ENCODE measurements around the gene SYCE3. TPM values are rescaled to one million over a fixed set of nuclear protein-coding genes. Genes with fewer than 3 reads are reported as not detected.

Gene SYCE3
- total and polyA plus RNA-seq, 9 of the 15 experiments (the other 6 are each of a cell fraction or from before 2014, with no cell fraction given): 0.56 TPM; not detected in 8

GRCh38 chr22:50599816-50600455 is 37.2 kb upstream of the SYCE3 start (continued):
- TF ChIP-seq BRD9 (IDR thresholded peaks at IDR 0.05; ENCODE audit: low read depth, partially characterized antibody) (no peak), TFE3 (CRISPR knock-in tag; IDR thresholded peaks at IDR 0.05) (no peak), TAF7 (tag; IDR thresholded peaks at IDR 0.05) (no peak), C11orf30 (IDR thresholded peaks at IDR 0.05; ENCODE audit: low read depth) (no peak), ZHX1 (conservative IDR thresholded peaks at IDR 0.05; ENCODE audit: low read length) (no peak), ZNF609 (CRISPR knock-in tag; IDR thresholded peaks at IDR 0.05; ENCODE audit: borderline replicate concordance) (peak; percentile 91; the same call in 1 of the 2 replicates), MECOM (CRISPR knock-in tag; IDR thresholded peaks at IDR 0.05) (0 out of 2 replicates have a peak, but pooled peaks have one; percentile 31), COPS2 (conservative IDR thresholded peaks at IDR 0.05) (no peak), FOXA1 (IDR thresholded peaks at IDR 0.05; ENCODE audit: borderline replicate concordance) (no peak), ZBTB49 (CRISPR knock-in tag; IDR thresholded peaks at IDR 0.05; ENCODE audit: borderline replicate concordance) (peak; percentile 94; the same call in 1 of the 2 replicates), ZNF766 (CRISPR knock-in tag; conservative IDR thresholded peaks at IDR 0.05) (peak; percentile 93), IRF2 (CRISPR knock-in tag; IDR thresholded peaks at IDR 0.05) (peak; percentile 94), TCF3 (CRISPR knock-in tag; IDR thresholded peaks at IDR 0.05) (peak; percentile 47; the same call in 1 of the 2 replicates)

All from K562 (cell line).